Activated CD4-positive, alpha-beta T cell treated with anti-CD3 and anti-CD28 coated beads for 36 hours (primary cell): ENCODE data around the gene NDUFV1. TPM values are rescaled to one million over a fixed set of nuclear protein-coding genes. Genes with fewer than 3 reads are reported as not detected.

Experiments used
- total RNA-seq, 2 experiments: library from RNA; stranded (reverse); gene quantifications; one replicate each; pipeline ENCODE4 v1.2.3, GENCODE V29; 2021

NDUFV1 gene
- total RNA-seq, 2 experiments from 2014 or later, result 253 to 287 TPM

Other genes starting within 250 kb of the NDUFV1 start
- gene CLCF1, start 233.3 kb upstream of the NDUFV1 start, total RNA-seq, result under 1 TPM; 0.09 to 0.27 TPM
- gene RAD9A, start 214.9 kb upstream of the NDUFV1 start, total RNA-seq, result 10 to 100 TPM; 28.8 to 30.0 TPM
- 100 to 1,000 TPM; 199 to 227 TPM for gene PPP1CA, start 205.1 kb upstream of the NDUFV1 start, total RNA-seq
- gene TBC1D10C, start 202.9 kb upstream of the NDUFV1 start, total RNA-seq, result 100 to 1,000 TPM in 1 of 2 experiments, 10 to 100 TPM in 1; 83.2 to 123 TPM
- 1 to 10 TPM; 1.5 to 1.6 TPM for gene CARNS1, start 191.3 kb upstream of the NDUFV1 start, total RNA-seq
- 10 to 100 TPM; 53.4 to 57.2 TPM for gene RPS6KB2, start 178.4 kb upstream of the NDUFV1 start, total RNA-seq
- gene PTPRCAP, start 169.3 kb upstream of the NDUFV1 start, total RNA-seq, result 10 to 100 TPM; 80.1 to 83.4 TPM
- gene CORO1B, start 163.5 kb upstream of the NDUFV1 start, total RNA-seq, result 100 to 1,000 TPM; 178 to 285 TPM
- not detected for gene GPR152, start 154.2 kb upstream of the NDUFV1 start, total RNA-seq
- gene CABP4, start 151.6 kb upstream of the NDUFV1 start, total RNA-seq, result under 1 TPM; 0.37 to 0.46 TPM
- gene TMEM134, start 137.7 kb upstream of the NDUFV1 start, total RNA-seq, result 10 to 100 TPM; 69.9 to 74.7 TPM
- gene AIP, start 123.9 kb upstream of the NDUFV1 start, total RNA-seq, result 100 to 1,000 TPM; 142 to 144 TPM
- 100 to 1,000 TPM in 1 of 2 experiments, 10 to 100 TPM in 1; 94.5 to 100 TPM for gene PITPNM1, start 101.6 kb upstream of the NDUFV1 start, total RNA-seq
- gene CDK2AP2, start 98.8 kb upstream of the NDUFV1 start, total RNA-seq, result 10 to 100 TPM; 64.1 to 68.7 TPM
- not detected for gene CABP2, start 83.5 kb upstream of the NDUFV1 start, total RNA-seq
- 100 to 1,000 TPM; 376 to 463 TPM for gene GSTP1, start 23.1 kb upstream of the NDUFV1 start, total RNA-seq
- gene NUDT8, start 23.0 kb downstream of the NDUFV1 start, total RNA-seq, result 10 to 100 TPM; 17.0 to 23.4 TPM
- not detected for gene TBX10, start 32.8 kb downstream of the NDUFV1 start, total RNA-seq
- under 1 TPM; 0.46 TPM for gene ACY3, start 43.8 kb downstream of the NDUFV1 start, total RNA-seq
- not detected for gene ALDH3B2, start 67.7 kb downstream of the NDUFV1 start, total RNA-seq